Measurements from ENCODE around the gene SORBS2. TPM values are rescaled to one million over a fixed set of nuclear protein-coding genes. Genes with fewer than 3 reads are reported as not detected.

The SORBS2 gene
- total and polyA plus RNA-seq, 4 experiments from 2014 or later = not detected

GRCh38 chr4:185550933-185551332 lies 261.1 kb downstream of the SORBS2 start:
- no peaks in the 10 kb centered on the region for H3K4me1 Mint-ChIP-seq
- DNase-seq = no peak
- H3K27ac Mint-ChIP-seq = no peak overlapping the region
- Histone ChIP-seq H3K36me3 (ENCODE audit: insufficient read depth, low read length) (no peaks in the 10 kb centered on the region), H3K9me3 (ENCODE audit: control insufficient read depth in 1 of 2, low read length in 2 of 2) (no peaks in the 10 kb centered on the region), H3K27me3 (ENCODE audit: insufficient read depth, low read length) (no peaks in the 10 kb centered on the region), H3K4me3 (ENCODE audit: low read length in 2 of 2) (no peak overlapping the region), H3K4me1 (ENCODE audit: insufficient read depth, low read length) (no peaks in the 10 kb centered on the region), H3K27ac (ENCODE audit: low read depth, low read length) (no peak overlapping the region)
- CTCF ChIA-PET (ENCODE audit: partially characterized antibody) = no interaction called here
- no peak overlapping the region for H3K4me3 Mint-ChIP-seq
- H3K36me3 Mint-ChIP-seq = no peaks in the 10 kb centered on the region
- POLR2A ChIA-PET (ENCODE audit: partially characterized antibody) = no interaction called here
- intact Hi-C loops (cut with micrococcal nuclease) = no loop called here
- peaks cover 5 to 10% of the 10 kb centered on the region in 2 donors for H3K27me3 Mint-ChIP-seq
- H3K9me3 Mint-ChIP-seq = no peaks in the 10 kb centered on the region

GRCh38 chr4:185549095-185549639 lies 262.8 kb downstream of the SORBS2 start:
- Histone ChIP-seq H3K36me3 (ENCODE audit: insufficient read depth, low read length) (no peaks in the 10 kb centered on the region), H3K4me3 (ENCODE audit: low read length in 2 of 2) (no peak overlapping the region), H3K27ac (ENCODE audit: low read depth, low read length) (no peak overlapping the region), H3K4me1 (ENCODE audit: insufficient read depth, low read length) (no peaks in the 10 kb centered on the region), H3K9me3 (ENCODE audit: control insufficient read depth in 1 of 2, low read length in 2 of 2) (no peaks in the 10 kb centered on the region), H3K27me3 (ENCODE audit: insufficient read depth, low read length) (no peaks in the 10 kb centered on the region)
- intact Hi-C loops (cut with micrococcal nuclease) = no loop called here
- POLR2A ChIA-PET (ENCODE audit: partially characterized antibody) = no interaction called here
- Mint-ChIP-seq H3K36me3 (no peaks in the 10 kb centered on the region), H3K4me1 (no peaks in the 10 kb centered on the region), H3K27ac (no peak overlapping the region), H3K9me3 (no peaks in the 10 kb centered on the region), H3K4me3 (no peak overlapping the region), H3K27me3 (peaks cover 3 to 7% of the 10 kb centered on the region in 2 donors)
- CTCF ChIA-PET (ENCODE audit: partially characterized antibody) = interaction anchor here (0.8 kb wide), 1 partner anchor 17 kb away, joined by 3 read pairs; no protein-coding TSS in a partner anchor
- DNase-seq = no peak

- H3K27ac Mint-ChIP-seq = no peak overlapping the region
- Histone ChIP-seq H3K27ac (ENCODE audit: low read depth, low read length) (no peak overlapping the region), H3K9me3 (ENCODE audit: control insufficient read depth in 1 of 2, low read length in 2 of 2) (no peaks in the 10 kb centered on the region), H3K27me3 (ENCODE audit: insufficient read depth, low read length) (no peaks in the 10 kb centered on the region), H3K36me3 (ENCODE audit: insufficient read depth, low read length) (no peaks in the 10 kb centered on the region), H3K4me3 (ENCODE audit: low read length in 2 of 2) (no peak overlapping the region), H3K4me1 (ENCODE audit: insufficient read depth, low read length) (no peaks in the 10 kb centered on the region)
- POLR2A ChIA-PET (ENCODE audit: partially characterized antibody) = no interaction called here
- peaks cover 3 to 7% of the 10 kb centered on the region in 2 donors for H3K27me3 Mint-ChIP-seq
- no peak overlapping the region for H3K4me3 Mint-ChIP-seq
- H3K9me3 Mint-ChIP-seq = no peaks in the 10 kb centered on the region
- no peak for DNase-seq
- CTCF ChIA-PET (ENCODE audit: partially characterized antibody) = no interaction called here
- intact Hi-C loops (cut with micrococcal nuclease) = no loop called here
- no peaks in the 10 kb centered on the region for H3K4me1 Mint-ChIP-seq
- no peaks in the 10 kb centered on the region for H3K36me3 Mint-ChIP-seq
Measured at GRCh38 chr4:185548587-185548986, 263.4 kb downstream of the SORBS2 start.

- ChIA-PET POLR2A (ENCODE audit: partially characterized antibody) (no interaction called here), CTCF (ENCODE audit: partially characterized antibody) (no interaction called here)
- H3K4me1 Mint-ChIP-seq = no peaks in the 10 kb centered on the region
- Histone ChIP-seq H3K9me3 (ENCODE audit: control insufficient read depth in 1 of 2, low read length in 2 of 2) (no peaks in the 10 kb centered on the region), H3K27me3 (ENCODE audit: insufficient read depth, low read length) (no peaks in the 10 kb centered on the region), H3K27ac (ENCODE audit: low read depth, low read length) (no peak overlapping the region), H3K4me3 (ENCODE audit: low read length in 2 of 2) (no peak overlapping the region), H3K36me3 (ENCODE audit: insufficient read depth, low read length) (no peaks in the 10 kb centered on the region), H3K4me1 (ENCODE audit: insufficient read depth, low read length) (no peaks in the 10 kb centered on the region)
- H3K27ac Mint-ChIP-seq = no peak overlapping the region
- intact Hi-C loops (cut with micrococcal nuclease) = no loop called here
- DNase-seq = no peak
- H3K36me3 Mint-ChIP-seq = no peaks in the 10 kb centered on the region
- no peaks in the 10 kb centered on the region for H3K9me3 Mint-ChIP-seq
- H3K4me3 Mint-ChIP-seq = no peak overlapping the region
- peaks cover 14 to 17% of the 10 kb centered on the region in 2 donors for H3K27me3 Mint-ChIP-seq
Measured at GRCh38 chr4:185546335-185546734, 265.7 kb downstream of the SORBS2 start.

- Mint-ChIP-seq H3K27ac (no peak overlapping the region), H3K4me1 (no peaks in the 10 kb centered on the region), H3K27me3 (peaks cover 13 to 19% of the 10 kb centered on the region in 2 donors), H3K4me3 (no peak overlapping the region), H3K9me3 (no peaks in the 10 kb centered on the region), H3K36me3 (no peaks in the 10 kb centered on the region)
- ChIA-PET POLR2A (ENCODE audit: partially characterized antibody) (no interaction called here), CTCF (ENCODE audit: partially characterized antibody) (no interaction called here)
- Histone ChIP-seq H3K4me1 (ENCODE audit: insufficient read depth, low read length) (no peaks in the 10 kb centered on the region), H3K4me3 (ENCODE audit: low read length in 2 of 2) (no peak overlapping the region), H3K36me3 (ENCODE audit: insufficient read depth, low read length) (no peaks in the 10 kb centered on the region), H3K9me3 (ENCODE audit: control insufficient read depth in 1 of 2, low read length in 2 of 2) (no peaks in the 10 kb centered on the region), H3K27ac (ENCODE audit: low read depth, low read length) (no peak overlapping the region), H3K27me3 (ENCODE audit: insufficient read depth, low read length) (no peaks in the 10 kb centered on the region)
- DNase-seq = no peak
- intact Hi-C loops (cut with micrococcal nuclease) = no loop called here
Measured at GRCh38 chr4:185542626-185543315, 269.2 kb downstream of the SORBS2 start.

GRCh38 chr4:185541251-185541727 lies 270.7 kb downstream of the SORBS2 start:
- no peaks in the 10 kb centered on the region for H3K36me3 Mint-ChIP-seq
- Histone ChIP-seq H3K27ac (ENCODE audit: low read depth, low read length) (no peak overlapping the region), H3K4me1 (ENCODE audit: insufficient read depth, low read length) (no peaks in the 10 kb centered on the region), H3K36me3 (ENCODE audit: insufficient read depth, low read length) (no peaks in the 10 kb centered on the region), H3K27me3 (ENCODE audit: insufficient read depth, low read length) (peaks cover 3% of the 10 kb centered on the region), H3K4me3 (ENCODE audit: low read length in 2 of 2) (no peak overlapping the region), H3K9me3 (ENCODE audit: control insufficient read depth in 1 of 2, low read length in 2 of 2) (no peaks in the 10 kb centered on the region)
- no peaks in the 10 kb centered on the region for H3K9me3 Mint-ChIP-seq
- ChIA-PET CTCF (ENCODE audit: partially characterized antibody) (no interaction called here), POLR2A (ENCODE audit: partially characterized antibody) (no interaction called here)
- no peak overlapping the region for H3K27ac Mint-ChIP-seq
- H3K4me3 Mint-ChIP-seq = no peak overlapping the region
- no peaks in the 10 kb centered on the region for H3K4me1 Mint-ChIP-seq
- intact Hi-C loops (cut with micrococcal nuclease) = no loop called here
- DNase-seq = no peak
- peaks cover 16 to 20% of the 10 kb centered on the region in 2 donors for H3K27me3 Mint-ChIP-seq

GRCh38 chr4:185540487-185541120 lies 271.4 kb downstream of the SORBS2 start:
- intact Hi-C loops (cut with micrococcal nuclease) = no loop called here
- no peak overlapping the region for H3K4me3 ChIP-seq (ENCODE audit: low read length in 2 of 2)
- H3K27me3 ChIP-seq (ENCODE audit: insufficient read depth, low read length) = peaks cover 7% of the 10 kb centered on the region
- Mint-ChIP-seq H3K36me3 (no peaks in the 10 kb centered on the region), H3K27ac (no peak overlapping the region), H3K4me3 (no peak overlapping the region), H3K9me3 (no peaks in the 10 kb centered on the region), H3K4me1 (peaks cover 0 to 5% (median 2%) of the 10 kb centered on the region in 4 donors), H3K27me3 (peaks cover 20 to 23% of the 10 kb centered on the region in 2 donors)
- ChIA-PET POLR2A (ENCODE audit: partially characterized antibody) (no interaction called here), CTCF (ENCODE audit: partially characterized antibody) (no interaction called here)
- no peak for DNase-seq
- no peaks in the 10 kb centered on the region for H3K36me3 ChIP-seq (ENCODE audit: insufficient read depth, low read length)
- no peaks in the 10 kb centered on the region for H3K9me3 ChIP-seq (ENCODE audit: control insufficient read depth in 1 of 2, low read length in 2 of 2)
- no peaks in the 10 kb centered on the region for H3K4me1 ChIP-seq (ENCODE audit: insufficient read depth, low read length)
- no peak overlapping the region for H3K27ac ChIP-seq (ENCODE audit: low read depth, low read length)

Data from CD4-positive, alpha-beta memory T cell (primary cell).